ENCODE measurements around the gene IQGAP3. TPM values are rescaled to one million over a fixed set of nuclear protein-coding genes. Genes with fewer than 3 reads are reported as not detected.
A peak's percentile ranks its signal among the peaks of the same experiment; 100 is the strongest.

Gene IQGAP3
- total and polyA plus RNA-seq, 9 donors = 0.05 to 1.2 (median 0.30) TPM; not detected in 1

DNA sequence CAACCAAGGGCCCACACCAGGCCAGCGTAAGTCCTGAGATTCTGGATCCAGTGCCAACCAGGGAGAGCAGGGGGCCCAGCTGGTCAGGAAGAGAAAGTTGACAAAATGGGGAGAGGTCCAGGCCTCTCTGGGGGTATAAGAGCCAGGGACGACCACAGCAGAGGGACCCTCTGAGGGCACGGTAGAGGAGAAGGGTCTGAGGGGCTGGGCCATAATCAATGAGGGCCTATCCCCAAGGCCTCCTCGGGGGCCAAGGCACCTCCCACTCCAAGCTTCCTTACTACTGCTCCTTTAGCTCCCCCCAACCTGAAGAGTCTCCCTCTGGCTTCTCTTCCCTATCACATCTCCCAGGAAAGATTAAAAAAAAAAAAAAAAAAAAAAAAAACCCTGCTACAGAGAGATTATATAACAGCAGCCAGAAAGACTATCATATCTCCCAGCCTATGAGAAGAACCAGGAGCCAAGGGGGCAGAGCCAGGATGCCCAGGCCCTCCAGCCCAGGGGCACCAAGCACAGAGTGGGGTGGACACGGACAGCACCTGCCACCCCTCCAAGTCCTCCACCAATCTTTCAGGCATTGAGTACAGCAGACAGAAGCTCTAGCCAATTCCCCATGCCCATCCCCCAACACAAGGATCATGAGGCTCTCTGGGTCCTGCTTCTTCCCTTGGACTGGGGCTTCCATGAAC, 74.5 kb downstream of the IQGAP3 start:
- Histone ChIP-seq H3K4me3 (no peak overlapping the region), H3K27ac (peak overlapping the region; percentile 99 to 100), H3K27me3 (no peaks in the 10 kb centered on the region), H3K36me3 (no peaks in the 10 kb centered on the region), H3K4me1 (ENCODE audit: insufficient read depth) (peaks cover 51% of the 10 kb centered on the region), H3K9me3 (no peaks in the 10 kb centered on the region)
- intact Hi-C loops (cut with DNase I) = loop anchor here in 1 of 4 donors (5.0 kb wide), 1 partner anchor 36 kb away; no protein-coding TSS in a partner anchor
- 33 to 47% (median 40%) methylated on average over 5 of the region's 5 CpGs for WGBS, 3 donors
- DNase-seq = peak in 3 of 5 donors; percentile 34 to 55 (median 48)
- TF ChIP-seq, protein P1, sequence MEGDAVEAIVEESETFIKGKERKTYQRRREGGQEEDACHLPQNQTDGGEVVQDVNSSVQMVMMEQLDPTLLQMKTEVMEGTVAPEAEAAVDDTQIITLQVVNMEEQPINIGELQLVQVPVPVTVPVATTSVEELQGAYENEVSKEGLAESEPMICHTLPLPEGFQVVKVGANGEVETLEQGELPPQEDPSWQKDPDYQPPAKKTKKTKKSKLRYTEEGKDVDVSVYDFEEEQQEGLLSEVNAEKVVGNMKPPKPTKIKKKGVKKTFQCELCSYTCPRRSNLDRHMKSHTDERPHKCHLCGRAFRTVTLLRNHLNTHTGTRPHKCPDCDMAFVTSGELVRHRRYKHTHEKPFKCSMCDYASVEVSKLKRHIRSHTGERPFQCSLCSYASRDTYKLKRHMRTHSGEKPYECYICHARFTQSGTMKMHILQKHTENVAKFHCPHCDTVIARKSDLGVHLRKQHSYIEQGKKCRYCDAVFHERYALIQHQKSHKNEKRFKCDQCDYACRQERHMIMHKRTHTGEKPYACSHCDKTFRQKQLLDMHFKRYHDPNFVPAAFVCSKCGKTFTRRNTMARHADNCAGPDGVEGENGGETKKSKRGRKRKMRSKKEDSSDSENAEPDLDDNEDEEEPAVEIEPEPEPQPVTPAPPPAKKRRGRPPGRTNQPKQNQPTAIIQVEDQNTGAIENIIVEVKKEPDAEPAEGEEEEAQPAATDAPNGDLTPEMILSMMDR (IDR thresholded peaks at IDR 0.05) = no peak
- no peak for TF ChIP-seq EP300 (IDR thresholded peaks at IDR 0.05)
- no peak for TF ChIP-seq POLR2A (IDR thresholded peaks at IDR 0.05)

DNA sequence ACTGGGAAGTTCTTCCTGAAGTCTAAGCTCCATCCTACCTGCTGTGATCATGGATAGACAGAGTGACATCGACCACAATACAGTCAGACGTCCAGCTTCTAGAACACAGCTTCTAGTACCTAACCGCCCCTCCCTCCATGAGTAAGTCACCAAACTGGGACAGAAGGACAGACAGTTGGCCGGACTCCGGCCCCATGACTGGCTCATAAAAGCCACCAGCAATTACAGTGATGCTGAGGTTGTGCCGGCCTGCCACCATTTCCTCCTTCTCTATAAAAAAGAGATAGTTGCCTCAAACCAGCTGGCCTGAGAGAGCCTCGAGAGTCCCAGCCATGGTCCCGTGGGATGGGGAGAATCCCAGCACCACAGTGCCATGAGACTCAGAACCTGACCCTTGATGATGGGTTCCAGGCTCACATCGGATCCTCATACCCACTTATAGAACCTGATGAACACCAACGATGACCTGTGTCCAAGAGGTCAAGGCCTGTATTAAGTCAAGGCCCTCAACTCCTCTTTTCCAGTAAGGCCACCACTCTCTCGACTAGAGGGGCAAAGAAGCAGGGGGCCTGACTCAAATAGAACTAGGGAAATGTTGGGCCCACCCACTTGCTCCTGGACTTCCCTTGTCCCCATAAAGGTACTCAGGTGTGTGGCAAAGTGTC, 75.2 kb downstream of the IQGAP3 start:
- intact Hi-C loops (cut with DNase I) = loop anchor here in 1 of 4 donors (5.0 kb wide), 1 partner anchor 35 kb away; no protein-coding TSS in a partner anchor

GRCh38 chr1:156496211-156496761, 76.1 kb downstream of the IQGAP3 start:
- H3K27ac ChIP-seq = peak overlapping the region; percentile 53 to 100
- H3K36me3 ChIP-seq = no peaks in the 10 kb centered on the region
- no peak for TF ChIP-seq EP300 (IDR thresholded peaks at IDR 0.05)
- TF ChIP-seq POLR2A (IDR thresholded peaks at IDR 0.05) = no peak
- TF ChIP-seq, protein P1 (IDR thresholded peaks at IDR 0.05) = no peak
- H3K4me1 ChIP-seq (ENCODE audit: insufficient read depth) = peaks cover 59% of the 10 kb centered on the region
- H3K9me3 ChIP-seq = no peaks in the 10 kb centered on the region
- DNase-seq = peak in 3 of 5 donors; percentile 51 to 57 (median 52)
- intact Hi-C loops (cut with DNase I) = loop anchor here in 1 of 4 donors (5.0 kb wide), 1 partner anchor 34 kb away; no protein-coding TSS in a partner anchor
- H3K27me3 ChIP-seq = no peaks in the 10 kb centered on the region
- WGBS, 3 donors = 33 to 41% (median 35%) methylated on average over 10 of the region's 10 CpGs
- H3K4me3 ChIP-seq = peak overlapping the region; percentile 19

More for the DNA sequence above, 75.2 kb downstream of the IQGAP3 start:
- peak in 2 of 5 donors; percentile 26 to 35 for DNase-seq
- 41 to 48% (median 42%) methylated on average over 11 of the region's 11 CpGs for WGBS, 3 donors
- no peaks in the 10 kb centered on the region for H3K27me3 ChIP-seq
- H3K27ac ChIP-seq = peak overlapping the region; percentile 53 to 100
- H3K36me3 ChIP-seq = no peaks in the 10 kb centered on the region
- H3K4me3 ChIP-seq = peak overlapping the region; percentile 19
- TF ChIP-seq POLR2A (IDR thresholded peaks at IDR 0.05) (no peak), EP300 (IDR thresholded peaks at IDR 0.05) (no peak)
- TF ChIP-seq, protein P1 (IDR thresholded peaks at IDR 0.05) = no peak
- H3K9me3 ChIP-seq = no peaks in the 10 kb centered on the region
- peaks cover 53% of the 10 kb centered on the region for H3K4me1 ChIP-seq (ENCODE audit: insufficient read depth)

DNA sequence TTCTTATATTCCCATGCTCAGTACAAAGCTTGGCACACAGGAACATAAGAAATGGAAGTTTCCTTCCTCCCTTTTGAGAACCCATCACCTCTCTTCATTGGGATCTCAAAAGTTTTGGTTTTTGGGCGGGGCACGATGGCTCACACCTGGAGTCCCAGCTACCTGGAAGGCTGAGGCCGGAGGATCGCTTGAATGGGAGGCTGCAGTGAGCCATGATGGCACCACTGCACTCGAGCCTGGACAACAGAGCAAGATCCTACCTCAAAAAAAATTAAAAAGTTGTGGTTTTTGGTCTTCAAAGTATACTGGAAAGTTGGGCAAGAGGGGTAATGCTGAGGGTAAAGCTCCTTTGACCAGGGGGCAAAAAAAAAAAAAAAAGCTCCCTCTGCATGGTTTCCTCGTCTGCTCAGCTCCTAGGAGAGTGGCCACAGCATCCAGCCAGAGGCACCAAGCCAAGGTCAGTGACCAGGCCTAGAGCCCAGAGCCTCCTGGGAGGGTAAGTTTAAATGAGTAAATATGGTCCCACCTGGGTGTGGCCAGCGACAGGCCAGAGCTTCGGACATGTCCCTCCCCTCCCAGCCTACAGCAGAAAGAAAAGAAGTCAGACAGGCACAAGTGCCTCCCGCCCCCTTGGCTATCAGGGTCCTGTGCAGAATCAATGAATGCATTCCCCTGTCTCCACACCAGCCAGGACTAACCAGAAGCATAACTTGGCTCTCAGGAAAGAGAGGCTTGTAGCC, 76.8 kb downstream of the IQGAP3 start:
- intact Hi-C loops (cut with DNase I) = loop anchor here in 1 of 4 donors (5.0 kb wide), 1 partner anchor 33 kb away; no protein-coding TSS in a partner anchor
- Histone ChIP-seq H3K9me3 (no peaks in the 10 kb centered on the region), H3K27ac (peak overlapping the region; percentile 7 to 53), H3K4me1 (ENCODE audit: insufficient read depth) (peaks cover 66% of the 10 kb centered on the region), H3K27me3 (no peaks in the 10 kb centered on the region), H3K4me3 (peak overlapping the region; percentile 19), H3K36me3 (no peaks in the 10 kb centered on the region)
- DNase-seq = peak in 3 of 5 donors; percentile 60 to 69 (median 64)
- TF ChIP-seq POLR2A (IDR thresholded peaks at IDR 0.05) (no peak), EP300 (IDR thresholded peaks at IDR 0.05) (no peak)
- TF ChIP-seq, protein P1 (IDR thresholded peaks at IDR 0.05) = no peak
- 54 to 57% (median 55%) methylated on average over 9 of the region's 9 CpGs for WGBS, 3 donors

All from ovary (tissue), 9 donors.